HepG2 (cell line): ENCODE results near the gene PKNOX2. TPM values are rescaled to one million over a fixed set of nuclear protein-coding genes. Genes with fewer than 3 reads are reported as not detected.

Source experiments
- ATAC-seq: fragments of 200-7000 bp; cut with Tn5 transposase; 3 replicates; pipeline ENCODE4 v1.9.1; 2020; ENCODE audit warnings: mild to moderate bottlenecking, moderate library complexity
- BruUV-seq: library from RNA; stranded (reverse); fragments of 400-500 nt; replicated peaks from 2 replicates; lab custom pipeline; 2021; lab: Mats Ljungman, UMichigan
- CTCF ChIA-PET: fragments of 300-600 bp; formaldehyde crosslinking; extraction: SDS; loops from one replicate; lab custom pipeline; 2021; ENCODE audit warnings: low total read pairs, inconsistent platforms, low intra/inter-chr PET ratio; lab: Yijun Ruan, JAX
- POLR2A ChIA-PET: fragments of 350-600 bp; sonication (Branson Sonifier 250); formaldehyde crosslinking; loops from one replicate; lab custom pipeline; 2020; ENCODE audit warnings: antibody characterized with exemption, inconsistent platforms; lab: Yijun Ruan, JAX
- DNase-seq: peaks from one replicate; pipeline ENCODE4 v3.0.0-alpha.2; 2015; ENCODE audit warnings: low spot score
- FAIRE-seq: peaks from 3 replicates; lab custom pipeline; 2011; peaks lifted over from hg19 to GRCh38; lab: Jason Lieb, UNC
- H2AFZ ChIP-seq: one replicate; pipeline ENCODE4 v1.6.1; 2011; ENCODE audit warnings: low read length, inconsistent platforms
- H3K27ac ChIP-seq: fragments of 300-600 bp; 3 replicates; pipeline ENCODE4 v1.8.0; 2011; ENCODE audit warnings: mixed run types, mild to moderate bottlenecking, mixed read lengths, low read length, inconsistent platforms; ENCODE audit not compliant: insufficient read depth; ENCODE audit errors: extremely low read length
- H3K27me3 ChIP-seq, 2 experiments: fragments of 200-600 bp in 1 of 2; 2 replicates in 1 of 2; 3 replicates in 1 of 2; pipeline versions ENCODE4 v1.6.0 to v1.8.0; 2011; ENCODE audit warnings: low read length in 2 of 2, mild to moderate bottlenecking in 2 of 2, moderate library complexity in 2 of 2, inconsistent platforms in 1 of 2; ENCODE audit not compliant: insufficient read depth in 2 of 2, control insufficient read depth in 1 of 2
- H3K36me3 ChIP-seq, 2 experiments: fragments of 200-600 bp in 1 of 2; replicated peaks in 1 of 2; 2 replicates in 1 of 2; 3 replicates in 1 of 2; pipeline versions ENCODE4 v1.5.1 to v1.8.0; 2011; ENCODE audit warnings: low read length in 2 of 2, inconsistent platforms in 1 of 2; ENCODE audit not compliant: insufficient read depth in 2 of 2, control insufficient read depth in 1 of 2
- H3K4me1 ChIP-seq: 2 replicates; pipeline ENCODE4 v1.5.1; 2012; ENCODE audit warnings: low read length, inconsistent platforms; ENCODE audit not compliant: insufficient read depth
- H3K4me2 ChIP-seq: 2 replicates; pipeline ENCODE4 v1.6.0; 2011; ENCODE audit warnings: low read depth, low read length, inconsistent platforms
- H3K4me3 ChIP-seq, 3 experiments: fragments of 200-600 bp in 1 of 3; sonication (generic), shearing (Covaris generic) in 1 of 3; replicated peaks in 1 of 3; 2 replicates each; pipeline ENCODE4 v1.5.1; 2011 to 2016; ENCODE audit warnings: low read length in 3 of 3, inconsistent platforms in 2 of 3, low read depth in 2 of 3, mild to moderate bottlenecking in 2 of 3, control low read depth in 1 of 3, mixed read lengths in 1 of 3; ENCODE audit not compliant: insufficient read depth in 1 of 3
- H3K79me2 ChIP-seq: one replicate; pipeline ENCODE4 v1.6.1; 2011; ENCODE audit warnings: low read length, inconsistent platforms; ENCODE audit not compliant: insufficient read depth
- H3K9ac ChIP-seq: 2 replicates; pipeline ENCODE4 v1.6.0; 2011; ENCODE audit warnings: mild to moderate bottlenecking, low read depth, low read length, inconsistent platforms; ENCODE audit not compliant: insufficient read depth
- H3K9me3 ChIP-seq: 2 replicates; pipeline ENCODE4 v1.5.1; 2012; ENCODE audit warnings: mild to moderate bottlenecking, low read length
- H4K20me1 ChIP-seq: 2 replicates; pipeline ENCODE4 v1.6.0; 2011; ENCODE audit warnings: inconsistent platforms, mild to moderate bottlenecking, low read length, moderate library complexity; ENCODE audit not compliant: insufficient read depth
- ETV5 ChIP-seq: IDR thresholded peaks from 2 replicates; pipeline ENCODE4 v1.6.1; 2018; ENCODE audit warnings: missing biosample characterization, missing genetic modification reagents, inconsistent platforms, borderline replicate concordance
- GLI4 ChIP-seq: sonication (generic); formaldehyde crosslinking; IDR thresholded peaks from 2 replicates; pipeline ENCODE4 v1.5.1; 2020; ENCODE audit warnings: missing genetic modification reagents, mild to moderate bottlenecking, moderate library complexity, borderline replicate concordance
- HOXA3 ChIP-seq: sonication (generic); formaldehyde crosslinking; IDR thresholded peaks from 2 replicates; pipeline ENCODE4 v1.5.0; 2020; ENCODE audit warnings: missing genetic modification reagents
- MIER3 ChIP-seq: IDR thresholded peaks from 2 replicates; pipeline ENCODE4 v1.6.1; 2016; ENCODE audit warnings: missing compliant biosample characterization, borderline replicate concordance
- TAF1 ChIP-seq: sonication (generic); formaldehyde crosslinking; IDR thresholded peaks from 2 replicates; pipeline ENCODE4 v1.4.0; 2020; ENCODE audit warnings: missing genetic modification reagents
- ZFP82 ChIP-seq: sonication (generic); formaldehyde crosslinking; IDR thresholded peaks from 2 replicates; pipeline ENCODE4 v1.5.1; 2020; ENCODE audit warnings: mild to moderate bottlenecking, missing genetic modification reagents, borderline replicate concordance
- ZNF777 ChIP-seq: sonication (generic); formaldehyde crosslinking; IDR thresholded peaks from 2 replicates; pipeline ENCODE4 v1.4.0; 2020; ENCODE audit warnings: missing genetic modification reagents
- ZNF782 ChIP-seq: sonication (generic); formaldehyde crosslinking; IDR thresholded peaks from 2 replicates; pipeline ENCODE4 v1.4.0; 2020; ENCODE audit warnings: missing genetic modification reagents, mild to moderate bottlenecking, borderline replicate concordance
- ZNF883 ChIP-seq: sonication (generic); formaldehyde crosslinking; IDR thresholded peaks from 2 replicates; pipeline ENCODE4 v1.5.1; 2020; ENCODE audit warnings: mild to moderate bottlenecking, missing genetic modification reagents; ENCODE audit errors: not compliant biosample characterization
- WGBS: methylation state at CpG from one replicate; pipeline ENCODE4 v1.1.6; 2017; ENCODE audit warnings: low lambda C conversion rate; 5-methylcytosine and 5-hydroxymethylcytosine counted together
- in situ Hi-C: cut with HindIII; loops from 2 replicates; pipeline ENCODE4 v1.10.0; 2017; ENCODE audit warnings: low pct_unique_long_range_greater_than_20kb; ENCODE audit not compliant: extremely low pct_ligation_motif_present
- intact Hi-C: fragments of 100-400 bp; cut with micrococcal nuclease; formaldehyde crosslinking; loops from one replicate; pipeline ENCODE4 v1.10.0; 2022; ENCODE audit not compliant: unreplicated experiment
- polyA plus RNA-seq, 8 experiments: library from polyadenylated mRNA; depleted of rRNA in 3 of 8; stranded (reverse) in 7 of 8; unstranded in 1 of 8; fragments of >200 nt; fragmentation: Illumina TruSeq in 4 of 8; extraction: Trizol in 4 of 8; gene quantifications; 2 replicates each; pipeline versions ENCODE4 v1.2.1 to v1.2.3, GENCODE V29; 2011 to 2016; ENCODE audit warnings: low read depth in 4 of 8, missing spikeins in 1 of 8, mixed read lengths in 1 of 8; ENCODE audit not compliant: insufficient read depth in 1 of 8
- total RNA-seq, 5 experiments: library from RNA; depleted of rRNA; stranded (reverse); fragments of >200 nt; fragmentation: Illumina TruSeq; extraction: Trizol; gene quantifications; 2 replicates each; pipeline ENCODE4 v1.2.3, GENCODE V29; 2016; ENCODE audit warnings: low read depth in 1 of 5
- TF ChIP-seq, protein P1 (sequence below): sonication (generic); formaldehyde crosslinking; IDR thresholded peaks from 2 replicates; pipeline ENCODE4 v1.4.0; 2020; ENCODE audit warnings: missing genetic modification reagents
- TF ChIP-seq, protein P2 (sequence below): sonication (generic); formaldehyde crosslinking; IDR thresholded peaks from 2 replicates; pipeline ENCODE4 v1.8.0; 2022; ENCODE audit warnings: missing genetic modification reagents, low read depth, mild to moderate bottlenecking, borderline replicate concordance
- TF ChIP-seq, protein P3 (sequence below): fragments of 450-650 bp; IDR thresholded peaks from 2 replicates; pipeline ENCODE4 v1.6.1; 2016
- TF ChIP-seq, protein P4 (sequence below): sonication (generic); formaldehyde crosslinking; IDR thresholded peaks from 2 replicates; pipeline ENCODE4 v1.4.0; 2020; ENCODE audit warnings: low read depth, mild to moderate bottlenecking, missing genetic modification reagents
- TF ChIP-seq, protein P5 (sequence below): sonication (generic); formaldehyde crosslinking; IDR thresholded peaks from 2 replicates; pipeline ENCODE4 v1.4.0; 2020; ENCODE audit warnings: missing genetic modification reagents, low read depth, mild to moderate bottlenecking, borderline replicate concordance

PKNOX2 gene
- total and polyA plus RNA-seq, 2 of the 13 experiments (the other 11 are each of a cell fraction or from before 2014, with no cell fraction given): not detected

DNA sequence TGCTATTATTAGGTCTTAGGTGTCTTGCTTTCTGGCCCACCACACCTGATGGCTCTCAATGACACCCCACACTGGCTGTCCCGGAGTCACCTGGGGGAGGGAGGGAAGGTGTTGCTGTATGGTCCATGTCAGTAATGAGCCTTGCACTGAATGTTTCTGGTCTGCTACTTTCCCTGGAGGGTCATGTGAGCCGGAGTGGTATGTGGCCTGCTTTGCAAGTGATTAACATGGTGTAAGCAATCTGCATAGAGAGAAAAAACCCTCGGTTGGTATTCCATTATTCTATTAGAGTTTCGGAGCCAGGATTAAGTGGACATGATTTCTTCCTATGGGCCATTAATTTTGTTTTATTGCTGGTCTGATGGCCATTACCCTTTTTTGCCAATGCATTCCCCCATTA, 63.9 kb downstream of the PKNOX2 start (continued):
- TF ChIP-seq, protein P1, sequence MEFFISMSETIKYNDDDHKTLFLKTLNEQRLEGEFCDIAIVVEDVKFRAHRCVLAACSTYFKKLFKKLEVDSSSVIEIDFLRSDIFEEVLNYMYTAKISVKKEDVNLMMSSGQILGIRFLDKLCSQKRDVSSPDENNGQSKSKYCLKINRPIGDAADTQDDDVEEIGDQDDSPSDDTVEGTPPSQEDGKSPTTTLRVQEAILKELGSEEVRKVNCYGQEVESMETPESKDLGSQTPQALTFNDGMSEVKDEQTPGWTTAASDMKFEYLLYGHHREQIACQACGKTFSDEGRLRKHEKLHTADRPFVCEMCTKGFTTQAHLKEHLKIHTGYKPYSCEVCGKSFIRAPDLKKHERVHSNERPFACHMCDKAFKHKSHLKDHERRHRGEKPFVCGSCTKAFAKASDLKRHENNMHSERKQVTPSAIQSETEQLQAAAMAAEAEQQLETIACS: no peak
- no peak for TF ChIP-seq ZNF883 (CRISPR knock-in tag)
- TF ChIP-seq, protein P2, sequence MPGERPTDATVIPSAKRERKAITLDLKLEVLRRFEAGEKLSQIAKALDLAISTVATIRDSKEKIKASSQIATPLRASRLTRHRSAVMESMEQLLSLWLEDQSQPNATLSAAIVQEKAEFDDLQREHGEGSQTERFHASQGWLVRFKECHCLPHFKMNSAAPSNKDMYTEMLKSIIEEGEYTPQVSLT: no peak

DNA sequence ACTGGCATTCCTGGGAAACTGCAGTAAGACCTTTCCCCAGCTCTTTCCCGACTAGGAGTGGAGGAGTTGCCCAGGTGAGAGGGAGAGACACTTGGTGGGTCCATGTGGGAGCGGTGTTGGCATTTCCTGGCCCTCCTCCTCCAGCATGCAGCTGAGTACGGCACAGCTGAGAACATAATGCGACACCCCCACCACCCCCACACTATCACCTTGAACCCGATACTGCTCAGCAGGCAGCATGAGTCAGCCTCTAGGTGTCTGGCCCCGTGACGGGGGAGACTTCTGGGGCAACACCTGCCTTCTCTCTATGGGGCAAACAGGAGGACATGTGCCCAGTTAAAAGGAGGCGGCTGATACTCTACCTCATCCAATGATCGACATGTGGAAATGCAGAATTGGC, 64.4 kb downstream of the PKNOX2 start:
- FAIRE-seq: no peak
- ATAC-seq: no peak
- Histone ChIP-seq H3K79me2 (no peaks in the 10 kb centered on the region), H3K36me3 (no peaks in the 10 kb centered on the region), H4K20me1 (no peaks in the 10 kb centered on the region)
- intact Hi-C loops: loop anchor here (10.0 kb wide), 1 partner anchor 64 kb away; the partner anchor contains the start of gene PKNOX2
- DNase-seq: no peak
- TF ChIP-seq, protein P3, sequence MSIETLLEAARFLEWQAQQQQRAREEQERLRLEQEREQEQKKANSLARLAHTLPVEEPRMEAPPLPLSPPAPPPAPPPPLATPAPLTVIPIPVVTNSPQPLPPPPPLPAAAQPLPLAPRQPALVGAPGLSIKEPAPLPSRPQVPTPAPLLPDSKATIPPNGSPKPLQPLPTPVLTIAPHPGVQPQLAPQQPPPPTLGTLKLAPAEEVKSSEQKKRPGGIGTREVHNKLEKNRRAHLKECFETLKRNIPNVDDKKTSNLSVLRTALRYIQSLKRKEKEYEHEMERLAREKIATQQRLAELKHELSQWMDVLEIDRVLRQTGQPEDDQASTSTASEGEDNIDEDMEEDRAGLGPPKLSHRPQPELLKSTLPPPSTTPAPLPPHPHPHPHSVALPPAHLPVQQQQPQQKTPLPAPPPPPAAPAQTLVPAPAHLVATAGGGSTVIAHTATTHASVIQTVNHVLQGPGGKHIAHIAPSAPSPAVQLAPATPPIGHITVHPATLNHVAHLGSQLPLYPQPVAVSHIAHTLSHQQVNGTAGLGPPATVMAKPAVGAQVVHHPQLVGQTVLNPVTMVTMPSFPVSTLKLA: no peak
- TF ChIP-seq ZNF782 (CRISPR knock-in tag) (no peak), HOXA3 (CRISPR knock-in tag) (no peak), ETV5 (CRISPR knock-in tag) (no peak), ZFP82 (no peak), ZNF777 (CRISPR knock-in tag) (no peak), GLI4 (no peak), TAF1 (no peak), MIER3 (CRISPR knock-in tag) (no peak)
- TF ChIP-seq, protein P4, sequence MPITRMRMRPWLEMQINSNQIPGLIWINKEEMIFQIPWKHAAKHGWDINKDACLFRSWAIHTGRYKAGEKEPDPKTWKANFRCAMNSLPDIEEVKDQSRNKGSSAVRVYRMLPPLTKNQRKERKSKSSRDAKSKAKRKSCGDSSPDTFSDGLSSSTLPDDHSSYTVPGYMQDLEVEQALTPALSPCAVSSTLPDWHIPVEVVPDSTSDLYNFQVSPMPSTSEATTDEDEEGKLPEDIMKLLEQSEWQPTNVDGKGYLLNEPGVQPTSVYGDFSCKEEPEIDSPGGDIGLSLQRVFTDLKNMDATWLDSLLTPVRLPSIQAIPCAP: no peak
- TF ChIP-seq, protein P5, sequence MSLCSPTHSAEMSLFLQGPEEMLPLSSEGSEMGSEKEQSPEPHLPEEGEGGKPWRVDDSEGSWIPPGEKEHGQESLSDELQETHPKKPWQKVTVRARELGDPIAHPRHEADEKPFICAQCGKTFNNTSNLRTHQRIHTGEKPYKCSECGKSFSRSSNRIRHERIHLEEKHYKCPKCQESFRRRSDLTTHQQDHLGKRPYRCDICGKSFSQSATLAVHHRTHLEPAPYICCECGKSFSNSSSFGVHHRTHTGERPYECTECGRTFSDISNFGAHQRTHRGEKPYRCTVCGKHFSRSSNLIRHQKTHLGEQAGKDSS (CRISPR knock-in tag): no peak
- TF ChIP-seq, all 625 proteins: peak for 0
- ChIA-PET POLR2A (no interaction called here), CTCF (no interaction called here)
- no peak overlapping the region for H3K9ac ChIP-seq
- no peak overlapping the region for H2AFZ ChIP-seq
- no peaks in the 10 kb centered on the region for H3K4me1 ChIP-seq
- no TSS peak for BruUV-seq
- H3K27ac ChIP-seq: no peak overlapping the region
- WGBS: 21% methylated on average over 5 of the region's 9 CpGs
- in situ Hi-C loops: no loop called here
- H3K4me3 ChIP-seq: no peak overlapping the region
- no peaks in the 10 kb centered on the region for H3K9me3 ChIP-seq
- H3K27me3 ChIP-seq: peaks cover 4 to 14% of the 10 kb centered on the region in 2 experiments; a peak in 4 of 5 replicates
- no peak overlapping the region for H3K4me2 ChIP-seq
